ENCODE measurements around the gene TAP1. TPM values are rescaled to one million over a fixed set of nuclear protein-coding genes. Genes with fewer than 3 reads are reported as not detected.

Gene TAP1
- 52.2 and 54.3 TPM in 2 replicates for total RNA-seq

GRCh38 chr6:32853541-32854375 is at the start of gene TAP1, which contains the start of gene PSMB9:
Gene TAP1, minus strand, starts transcription at chr6:32853704. Its CDS starts 68 bp downstream, at chr6:32853636.
Gene PSMB9, plus strand, starts transcription at chr6:32854192. Its CDS starts 38 bp downstream, at chr6:32854230.

GRCh38 chr6:32843979-32844838 is 9.3 kb downstream of the TAP1 start, which contains the start of gene PSMB8:
Gene PSMB8, minus strand, starts transcription at chr6:32844047. Its CDS starts 51 bp downstream, at chr6:32843996.

GRCh38 chr6:32838114-32838958 is 15.2 kb downstream of the TAP1 start, which contains the start of gene TAP2:
Gene TAP2, minus strand, starts transcription at chr6:32838739. Its CDS starts 506 bp downstream, at chr6:32838233.

GRCh38 chr6:32816746-32817204 is 36.7 kb downstream of the TAP1 start, which contains the start of gene HLA-DOB:
Gene HLA-DOB, minus strand, starts transcription at chr6:32817002. Its CDS starts 51 bp downstream, at chr6:32816951.

Other genes starting within 250 kb of the TAP1 start
- not detected in 2 replicates for gene HLA-DQA1, start 216.3 kb downstream of the TAP1 start, total RNA-seq
- gene HLA-DQB1, start 187.0 kb downstream of the TAP1 start, total RNA-seq, result 9.0 and 17.6 TPM in 2 replicates
- not detected in 2 replicates for gene HLA-DQA2, start 112.3 kb downstream of the TAP1 start, total RNA-seq
- 1.4 and 1.7 TPM in 2 replicates for gene HLA-DQB2, start 90.2 kb downstream of the TAP1 start, total RNA-seq
- 1.7 and 6.3 TPM in 2 replicates for gene HLA-DOB, start 36.7 kb downstream of the TAP1 start, total RNA-seq
- gene TAP2, start 15.0 kb downstream of the TAP1 start, total RNA-seq, result 14.2 and 14.6 TPM in 2 replicates
- 43.5 and 59.5 TPM in 2 replicates for gene PSMB8, start 9.7 kb downstream of the TAP1 start, total RNA-seq
- 26.6 and 31.1 TPM in 2 replicates for gene PSMB9, start 488 bp upstream of the TAP1 start, total RNA-seq
- not detected in 2 replicates for gene HLA-DMB, start 87.3 kb upstream of the TAP1 start, total RNA-seq
- gene HLA-DMA, start 99.4 kb upstream of the TAP1 start, total RNA-seq, result 1.4 and 3.7 TPM in 2 replicates
- gene BRD2, start 114.9 kb upstream of the TAP1 start, total RNA-seq, result 108 and 128 TPM in 2 replicates
- under 0.01 and 0.11 TPM in 2 replicates for gene HLA-DOA, start 155.9 kb upstream of the TAP1 start, total RNA-seq
- gene HLA-DPA1, start 219.9 kb upstream of the TAP1 start, total RNA-seq, result 0.23 and 0.34 TPM in 2 replicates
- gene HLA-DPB1, start 222.3 kb upstream of the TAP1 start, total RNA-seq, result 0.70 and 2.8 TPM in 2 replicates

Measured in hair follicular keratinocyte (primary cell).